22Rv1 (cell line): ENCODE measurements around the gene FARS2.

ENCODE experiments used
- CTCF ChIP-seq: fragments of 450-650 bp; IDR thresholded peaks from 2 replicates; pipeline ENCODE4 v1.5.1; 2017; ENCODE audit warnings: mild to moderate bottlenecking
- ZFX ChIP-seq: fragments of 450-650 bp; IDR thresholded peaks from 2 replicates; pipeline ENCODE4 v1.6.1; 2017; ENCODE audit warnings: antibody characterized with exemption, borderline replicate concordance

- TF ChIP-seq CTCF = no peak
- TF ChIP-seq ZFX = no peak
Measured at GRCh38 chr6:5569491-5569890, 308.2 kb downstream of the FARS2 start.
